Right renal pelvis (tissue), 4 donors: ENCODE data around the gene HOXA6. TPM values are rescaled to one million over a fixed set of nuclear protein-coding genes. Genes with fewer than 3 reads are reported as not detected.

Experiments
- DNase-seq, 4 donors: peaks; one replicate each; pipeline ENCODE4 v3.0.0-alpha.2; 2013; ENCODE audit warnings: low read depth in 4 of 4, low spot score in 3 of 4, missing footprints in 1 of 4
- polyA plus RNA-seq, 4 donors: library from polyadenylated mRNA; unstranded; fragments of 120-200 nt; gene quantifications; one replicate each; pipeline ENCODE4 v1.2.1, GENCODE V29; 2013; ENCODE audit not compliant: insufficient read length in 4 of 4

The HOXA6 gene
- polyA plus RNA-seq, 4 donors: 24.3 to 43.2 (median 29.4) TPM

GRCh38 chr7:27126596-27127327, 20.8 kb downstream of the HOXA6 start:
- DNase-seq: no peak

GRCh38 chr7:27125986-27126394, 21.6 kb downstream of the HOXA6 start:
- no peak for DNase-seq

- no peak for DNase-seq
Measured at GRCh38 chr7:27124902-27125689, 22.5 kb downstream of the HOXA6 start.

- no peak for DNase-seq
Measured at GRCh38 chr7:27124096-27124901, 23.3 kb downstream of the HOXA6 start.

DNA sequence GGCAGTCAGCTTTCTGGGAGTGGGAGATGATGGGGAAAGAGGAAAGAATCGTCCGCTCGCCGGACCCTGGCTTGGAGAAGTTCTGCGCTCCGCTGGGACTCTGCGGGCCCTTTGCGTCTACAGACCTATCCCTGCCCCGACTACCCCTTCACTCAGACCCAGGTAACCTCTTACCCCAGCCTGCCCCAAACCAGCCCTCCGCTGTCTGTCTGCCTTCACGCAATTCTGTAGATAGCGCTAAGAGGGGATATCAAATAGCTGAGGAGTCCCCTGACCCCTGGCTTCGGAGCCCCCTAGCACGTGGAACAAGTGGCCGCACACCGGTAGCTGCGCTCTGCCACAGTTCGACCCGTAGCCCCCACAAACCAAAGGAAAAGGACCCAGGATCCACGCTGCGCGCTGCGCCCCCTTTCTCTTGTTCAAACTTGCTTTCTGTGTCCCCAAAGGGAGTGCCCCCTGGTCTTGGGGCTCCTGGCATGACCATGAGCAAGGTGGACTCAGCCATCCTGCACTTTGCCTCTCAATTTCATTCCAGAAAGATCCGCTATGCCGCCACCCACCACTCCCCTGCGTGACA, 24.0 kb downstream of the HOXA6 start:
- DNase-seq: no peak

DNA sequence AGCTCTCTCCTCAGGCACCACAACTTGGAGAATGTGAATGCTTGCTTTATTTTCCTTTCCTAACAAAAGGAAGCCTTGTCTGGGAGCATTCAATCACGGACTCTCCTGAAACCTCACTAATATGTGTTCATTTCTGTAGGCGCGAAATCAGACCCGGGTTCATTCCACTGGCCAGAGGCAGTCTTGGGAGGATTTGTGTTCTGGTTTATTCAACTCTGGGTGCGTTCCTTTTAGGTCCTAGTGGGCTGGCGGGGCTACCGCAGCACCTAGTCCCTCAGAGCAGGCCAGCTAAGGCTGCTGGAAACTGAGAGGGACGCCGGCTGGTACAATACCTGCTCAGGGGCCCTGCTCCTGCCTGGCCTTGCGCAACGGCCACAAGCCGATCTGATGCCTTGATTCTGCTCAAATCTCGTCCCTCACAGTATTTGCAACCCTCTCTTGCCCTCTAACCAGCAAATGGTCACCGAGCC, 24.5 kb downstream of the HOXA6 start:
- DNase-seq: no peak

DNA sequence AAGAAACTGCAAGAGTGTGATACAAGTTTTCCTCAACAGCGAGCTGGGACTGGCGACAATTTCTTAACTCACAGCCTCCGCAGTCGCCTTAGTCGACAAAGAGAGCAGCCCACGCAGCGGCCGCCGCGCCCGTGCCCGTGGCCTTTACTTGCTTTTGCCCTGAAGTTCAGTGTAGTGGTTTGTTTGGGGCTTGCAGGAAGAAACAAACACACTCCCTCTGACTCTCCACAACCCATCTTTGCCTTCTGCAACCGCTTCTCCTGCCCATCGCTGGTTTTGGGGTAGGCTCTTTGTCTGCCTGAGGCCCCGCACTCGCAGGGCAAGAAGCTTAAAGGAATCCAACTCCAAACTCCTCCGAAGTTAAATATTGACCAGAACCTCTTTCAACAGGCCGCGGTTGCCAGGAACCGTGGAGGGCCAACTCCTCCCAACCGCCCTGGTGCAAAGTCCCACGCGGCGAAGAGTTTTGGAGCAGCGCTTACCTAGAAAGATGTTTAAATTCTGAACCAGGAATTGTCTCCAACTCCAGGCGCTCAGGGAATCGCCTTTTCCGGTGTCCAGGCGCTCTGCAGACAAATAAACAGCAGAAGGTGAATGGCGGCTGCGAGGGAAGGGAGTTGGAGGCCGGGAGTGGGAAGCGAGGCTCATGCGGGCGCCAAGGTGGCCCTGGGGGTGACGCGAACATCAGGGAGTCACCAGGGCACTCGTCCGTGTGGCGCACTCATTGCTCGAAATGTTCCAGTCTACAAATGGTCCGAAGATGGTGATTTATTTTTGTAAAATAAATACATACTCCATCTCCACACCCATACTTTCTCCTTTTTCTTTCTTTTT, 25.3 kb downstream of the HOXA6 start:
- DNase-seq: no peak

DNA sequence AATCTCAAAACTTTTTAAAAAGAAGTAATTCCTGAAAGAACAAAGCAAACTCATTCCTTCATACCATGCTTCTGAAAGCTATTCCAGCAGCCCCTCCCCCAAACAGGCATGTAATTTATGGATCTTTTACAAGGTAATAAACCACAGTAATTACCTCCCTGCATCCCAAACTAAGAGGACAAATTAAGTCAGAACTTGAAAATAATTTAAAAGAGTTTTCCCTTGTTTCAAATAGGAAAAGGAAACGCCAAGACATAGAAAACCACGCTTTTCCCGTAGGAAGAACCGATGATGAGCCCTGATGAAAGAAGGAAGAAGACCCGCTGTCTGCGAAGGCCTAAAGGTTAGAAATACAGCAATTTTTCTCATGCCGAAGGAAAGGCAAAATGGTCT, 25.9 kb downstream of the HOXA6 start:
- DNase-seq: no peak

GRCh38 chr7:27119412-27119911, 28.1 kb downstream of the HOXA6 start:
- no peak for DNase-seq

DNA sequence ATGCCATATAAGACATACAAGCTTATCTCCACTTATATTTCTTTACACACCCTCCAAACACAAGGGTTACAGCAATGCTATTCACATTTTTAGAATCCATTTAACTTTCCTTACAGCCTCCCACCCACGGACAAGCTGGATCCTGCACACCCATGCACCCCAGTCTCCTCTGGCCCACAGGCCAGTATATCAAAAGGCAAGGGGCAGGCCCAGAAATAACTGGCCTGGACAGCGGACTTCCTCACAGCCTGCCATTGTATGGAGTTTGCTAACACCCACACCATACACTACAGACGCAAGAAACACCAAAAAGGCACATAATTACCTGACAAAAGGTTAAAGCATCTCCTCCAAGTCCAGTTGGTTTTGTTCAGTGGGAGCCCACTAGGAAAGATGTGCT, 29.0 kb downstream of the HOXA6 start:
- DNase-seq: no peak

DNA sequence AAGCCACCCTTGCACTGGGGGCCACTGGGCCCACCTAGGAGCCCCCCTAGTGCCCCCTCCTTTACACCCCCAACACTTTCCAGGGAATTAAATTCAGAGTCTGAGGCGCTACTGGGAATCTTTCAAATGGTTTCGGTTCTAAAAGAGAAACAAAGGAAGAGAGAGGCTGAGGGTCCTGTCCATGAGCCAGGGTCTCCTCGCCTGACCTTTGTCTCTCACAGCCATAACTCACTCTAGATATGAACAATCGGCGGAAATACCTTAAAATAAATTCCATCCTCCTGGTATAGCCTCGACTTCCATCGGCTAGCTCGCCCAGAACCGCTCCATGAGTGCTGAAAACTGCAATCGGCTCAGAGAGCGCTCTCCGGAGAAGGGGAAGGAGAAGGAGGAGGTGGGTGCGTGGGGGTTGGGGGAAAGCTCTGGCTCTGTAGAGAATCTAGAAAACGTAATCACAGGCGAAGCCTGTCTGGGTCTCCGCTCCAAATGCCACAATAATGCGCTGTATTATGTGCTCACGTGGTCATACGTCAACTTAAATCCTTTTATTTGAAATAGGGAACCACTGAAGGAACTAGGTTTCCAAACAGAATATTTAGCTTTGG, 29.6 kb downstream of the HOXA6 start:
- no peak for DNase-seq

DNA sequence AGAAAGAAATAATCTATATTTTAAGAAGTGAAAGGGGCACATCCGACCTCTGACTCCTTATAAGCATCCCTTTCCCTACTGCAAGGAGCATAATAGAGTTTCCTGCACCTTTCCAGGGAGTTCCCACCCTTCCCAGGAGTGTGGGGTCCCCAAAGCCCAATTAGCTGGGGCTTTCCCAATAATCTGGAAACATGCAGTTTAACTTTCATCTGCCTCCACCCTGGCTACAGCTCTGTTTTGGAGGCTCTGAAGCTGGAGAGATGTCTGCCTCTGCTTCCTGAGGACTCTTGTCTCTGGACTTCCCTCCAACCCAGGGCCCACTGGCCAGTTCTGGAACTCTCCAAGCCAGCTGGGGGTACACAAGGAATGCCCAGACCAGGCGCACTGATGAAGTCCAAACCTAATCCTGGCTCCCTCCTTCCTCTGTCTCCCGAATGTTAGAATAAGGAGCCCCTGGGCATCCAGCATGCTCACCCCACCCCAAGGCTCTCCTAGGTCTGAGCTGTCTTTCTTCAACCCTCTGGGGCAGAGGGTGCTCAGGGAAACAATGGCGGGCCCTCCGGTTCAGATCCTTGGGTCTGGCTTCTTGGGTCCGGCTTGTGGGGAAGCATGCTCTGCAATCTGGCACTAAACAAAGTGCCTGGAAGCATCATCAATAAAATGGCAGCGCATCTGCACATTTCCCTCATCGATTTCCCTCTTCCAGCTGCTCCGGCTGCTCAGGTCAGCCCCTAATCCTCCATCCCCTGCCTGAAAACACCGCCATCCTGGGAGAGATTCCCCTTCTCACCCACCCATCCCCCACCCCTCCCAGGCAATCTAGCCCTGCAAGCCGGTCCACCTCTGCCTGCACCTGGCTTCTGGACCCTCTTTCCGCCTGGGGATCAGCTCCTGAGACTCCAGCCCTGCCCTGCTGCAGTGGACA, 30.4 kb downstream of the HOXA6 start:
- no peak for DNase-seq

- no peak for DNase-seq
Measured at GRCh38 chr7:27116031-27116961, 31.3 kb downstream of the HOXA6 start.

- no peak for DNase-seq
Measured at GRCh38 chr7:27115221-27116026, 32.1 kb downstream of the HOXA6 start.

GRCh38 chr7:27114881-27115220, 32.7 kb downstream of the HOXA6 start:
- DNase-seq: no peak

- DNase-seq: no peak
Measured at GRCh38 chr7:27113991-27114769, 33.4 kb downstream of the HOXA6 start.
